HEK293 (cell line): ENCODE results near the gene CHM.

Experiments
- CTCF ChIA-PET: fragments of 350-600 bp; formaldehyde crosslinking; extraction: SDS; loops from one replicate; lab custom pipeline; 2021; ENCODE audit warnings: antibody characterized with exemption; lab: Yijun Ruan, JAX
- POLR2A ChIA-PET: fragments of 300-600 bp; formaldehyde crosslinking; extraction: SDS; loops from one replicate; lab custom pipeline; 2020; ENCODE audit warnings: antibody characterized with exemption, inconsistent platforms; lab: Yijun Ruan, JAX
- H3K27ac ChIP-seq: fragments of 200-500 bp; sonication (Bioruptor generic); 2 replicates; pipeline ENCODE4 v1.5.1; 2014; ENCODE audit warnings: low read depth, low read length, control low read depth, inconsistent platforms; ENCODE audit errors: extremely low read depth
- H3K36me3 ChIP-seq, 2 experiments: fragments of 200-500 bp in 1 of 2; sonication (Bioruptor generic) in 1 of 2; 1 replicate in 1 of 2; 2 replicates in 1 of 2; pipeline ENCODE4 v1.5.1; 2014 to 2017; ENCODE audit warnings: inconsistent platforms in 2 of 2, low read length in 2 of 2; ENCODE audit not compliant: control insufficient read depth in 2 of 2, insufficient read depth in 1 of 2
- H3K4me1 ChIP-seq: fragments of 200-500 bp; sonication (Bioruptor generic); 2 replicates; pipeline ENCODE4 v1.5.1; 2014; ENCODE audit warnings: mild to moderate bottlenecking, low read length, inconsistent platforms; ENCODE audit not compliant: control insufficient read depth, insufficient read depth
- H3K4me3 ChIP-seq: 2 replicates; pipeline ENCODE4 v1.5.1; 2011; ENCODE audit warnings: low read depth, mild to moderate bottlenecking, control low read depth, low read length, moderate library complexity
- H3K9me3 ChIP-seq: fragments of 200-500 bp; sonication (Bioruptor generic); 2 replicates; pipeline ENCODE4 v1.5.1; 2014; ENCODE audit warnings: low read depth, low read length, inconsistent platforms; ENCODE audit not compliant: control insufficient read depth, insufficient read depth
- FEZF1 ChIP-seq: fragments of 450-650 bp; formaldehyde crosslinking; IDR thresholded peaks from 2 replicates; pipeline ENCODE4 v1.5.1; 2016; ENCODE audit warnings: missing biosample characterization, missing genetic modification characterization
- GLIS1 ChIP-seq: fragments of 450-650 bp; formaldehyde crosslinking; IDR thresholded peaks from 2 replicates; pipeline ENCODE4 v1.5.1; 2016; ENCODE audit warnings: missing biosample characterization, missing genetic modification characterization
- KLF7 ChIP-seq: fragments of 450-650 bp; formaldehyde crosslinking; IDR thresholded peaks from 2 replicates; pipeline ENCODE4 v1.5.1; 2016; ENCODE audit warnings: missing biosample characterization, missing genetic modification characterization, borderline replicate concordance
- SCRT1 ChIP-seq: fragments of 450-650 bp; formaldehyde crosslinking; IDR thresholded peaks from 2 replicates; pipeline ENCODE4 v1.5.1; 2016; ENCODE audit warnings: missing biosample characterization, missing genetic modification characterization, borderline replicate concordance
- ZBTB17 ChIP-seq: fragments of 450-650 bp; formaldehyde crosslinking; IDR thresholded peaks from 2 replicates; pipeline ENCODE4 v1.5.1; 2016; ENCODE audit warnings: missing biosample characterization, missing genetic modification characterization
- ZFP37 ChIP-seq: fragments of 450-650 bp; formaldehyde crosslinking; IDR thresholded peaks from 2 replicates; pipeline ENCODE4 v1.5.1; 2016; ENCODE audit warnings: missing biosample characterization, missing genetic modification characterization
- ZFP41 ChIP-seq: fragments of 450-650 bp; formaldehyde crosslinking; IDR thresholded peaks from 2 replicates; pipeline ENCODE4 v1.5.1; 2016; ENCODE audit warnings: missing biosample characterization, missing genetic modification characterization, borderline replicate concordance
- ZFP69B ChIP-seq: fragments of 450-650 bp; formaldehyde crosslinking; IDR thresholded peaks from 2 replicates; pipeline ENCODE4 v1.5.1; 2016; ENCODE audit warnings: missing biosample characterization, missing genetic modification characterization
- ZNF132 ChIP-seq: fragments of 450-650 bp; formaldehyde crosslinking; IDR thresholded peaks from 2 replicates; pipeline ENCODE4 v1.5.1; 2017; ENCODE audit warnings: missing biosample characterization, missing genetic modification characterization, borderline replicate concordance
- ZNF138 ChIP-seq: fragments of 450-650 bp; formaldehyde crosslinking; IDR thresholded peaks from 2 replicates; pipeline ENCODE4 v1.5.1; 2016; ENCODE audit warnings: missing biosample characterization, missing genetic modification characterization, borderline replicate concordance
- ZNF140 ChIP-seq: fragments of 450-650 bp; formaldehyde crosslinking; IDR thresholded peaks from 2 replicates; pipeline ENCODE4 v1.5.1; 2016; ENCODE audit warnings: missing biosample characterization, missing genetic modification characterization
- ZNF155 ChIP-seq: fragments of 450-650 bp; formaldehyde crosslinking; IDR thresholded peaks from 2 replicates; pipeline ENCODE4 v1.5.1; 2016; ENCODE audit warnings: missing biosample characterization, missing genetic modification characterization
- ZNF169 ChIP-seq: fragments of 450-650 bp; formaldehyde crosslinking; IDR thresholded peaks from 2 replicates; pipeline ENCODE4 v1.5.1; 2016; ENCODE audit warnings: missing biosample characterization, missing genetic modification characterization
- ZNF175 ChIP-seq: fragments of 450-650 bp; formaldehyde crosslinking; IDR thresholded peaks from 2 replicates; pipeline ENCODE4 v1.5.1; 2016; ENCODE audit warnings: missing biosample characterization, missing genetic modification characterization
- ZNF23 ChIP-seq: fragments of 450-650 bp; formaldehyde crosslinking; IDR thresholded peaks from 2 replicates; pipeline ENCODE4 v1.5.1; 2016; ENCODE audit warnings: missing biosample characterization, missing genetic modification characterization, borderline replicate concordance
- ZNF335 ChIP-seq: fragments of 450-650 bp; formaldehyde crosslinking; conservative IDR thresholded peaks from 2 replicates; pipeline ENCODE4 v1.5.1; 2016; ENCODE audit warnings: missing biosample characterization, missing genetic modification characterization
- ZNF404 ChIP-seq: fragments of 450-650 bp; formaldehyde crosslinking; IDR thresholded peaks from 2 replicates; pipeline ENCODE4 v1.5.1; 2017; ENCODE audit warnings: missing biosample characterization, missing genetic modification characterization
- ZNF501 ChIP-seq: fragments of 450-650 bp; formaldehyde crosslinking; IDR thresholded peaks from 2 replicates; pipeline ENCODE4 v1.5.1; 2016; ENCODE audit warnings: missing biosample characterization, missing genetic modification characterization
- ZNF600 ChIP-seq: fragments of 450-650 bp; formaldehyde crosslinking; IDR thresholded peaks from 2 replicates; pipeline ENCODE4 v1.5.1; 2016; ENCODE audit warnings: missing biosample characterization, missing genetic modification characterization
- ZNF785 ChIP-seq: fragments of 450-650 bp; formaldehyde crosslinking; IDR thresholded peaks from 2 replicates; pipeline ENCODE4 v1.5.1; 2016; ENCODE audit warnings: missing biosample characterization, missing genetic modification characterization
- TF ChIP-seq, protein P1 (sequence below): fragments of 450-650 bp; formaldehyde crosslinking; IDR thresholded peaks from 2 replicates; pipeline ENCODE4 v1.5.1; 2016; ENCODE audit warnings: missing biosample characterization, missing genetic modification characterization
- TF ChIP-seq, protein P2 (sequence below): fragments of 450-650 bp; formaldehyde crosslinking; IDR thresholded peaks from 2 replicates; pipeline ENCODE4 v1.5.1; 2016; ENCODE audit warnings: missing biosample characterization, missing genetic modification characterization
- TF ChIP-seq, protein P3 (sequence below): fragments of 450-650 bp; formaldehyde crosslinking; IDR thresholded peaks from 2 replicates; pipeline ENCODE4 v1.5.1; 2016; ENCODE audit warnings: missing biosample characterization, missing genetic modification characterization, borderline replicate concordance

Gene CHM

DNA sequence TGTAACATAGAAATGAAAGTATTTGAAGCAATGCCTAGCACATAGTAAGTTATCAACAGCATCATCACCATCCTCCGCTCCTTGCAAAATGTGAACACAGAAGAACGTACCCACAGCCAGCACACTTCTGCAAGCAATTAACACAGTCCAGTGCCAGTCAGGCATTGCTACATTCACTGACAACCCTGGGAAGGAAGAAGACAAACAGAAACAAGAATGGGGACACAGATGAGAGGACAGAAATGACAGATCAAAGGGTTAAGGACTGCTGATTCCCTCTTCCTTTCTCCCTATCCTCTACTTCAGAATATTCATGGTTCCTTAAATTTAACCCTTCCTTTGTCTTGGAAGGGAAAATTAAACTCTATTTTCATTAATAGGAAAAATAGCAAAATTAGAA, 53.1 kb downstream of the CHM start:
- CTCF ChIA-PET: no interaction called here
- Histone ChIP-seq H3K9me3 (no peaks in the 10 kb centered on the region), H3K4me1 (peaks cover 4% of the 10 kb centered on the region; the same call in 1 of the 2 replicates), H3K4me3 (no peak overlapping the region), H3K36me3 (no peaks in the 10 kb centered on the region), H3K27ac (no peak overlapping the region)
- TF ChIP-seq ZFP69B (no peak), ZNF600 (tag by site-specific recombination) (no peak), ZNF404 (no peak), ZFP37 (tag by site-specific recombination) (no peak), ZNF138 (tag by site-specific recombination) (no peak), ZNF785 (tag by site-specific recombination) (no peak), ZBTB17 (no peak), FEZF1 (tag by site-specific recombination) (no peak), KLF7 (no peak), ZFP41 (tag by site-specific recombination) (no peak), ZNF140 (tag by site-specific recombination) (no peak), ZNF335 (tag by site-specific recombination) (no peak), ZNF501 (no peak)
- TF ChIP-seq, protein P1, sequence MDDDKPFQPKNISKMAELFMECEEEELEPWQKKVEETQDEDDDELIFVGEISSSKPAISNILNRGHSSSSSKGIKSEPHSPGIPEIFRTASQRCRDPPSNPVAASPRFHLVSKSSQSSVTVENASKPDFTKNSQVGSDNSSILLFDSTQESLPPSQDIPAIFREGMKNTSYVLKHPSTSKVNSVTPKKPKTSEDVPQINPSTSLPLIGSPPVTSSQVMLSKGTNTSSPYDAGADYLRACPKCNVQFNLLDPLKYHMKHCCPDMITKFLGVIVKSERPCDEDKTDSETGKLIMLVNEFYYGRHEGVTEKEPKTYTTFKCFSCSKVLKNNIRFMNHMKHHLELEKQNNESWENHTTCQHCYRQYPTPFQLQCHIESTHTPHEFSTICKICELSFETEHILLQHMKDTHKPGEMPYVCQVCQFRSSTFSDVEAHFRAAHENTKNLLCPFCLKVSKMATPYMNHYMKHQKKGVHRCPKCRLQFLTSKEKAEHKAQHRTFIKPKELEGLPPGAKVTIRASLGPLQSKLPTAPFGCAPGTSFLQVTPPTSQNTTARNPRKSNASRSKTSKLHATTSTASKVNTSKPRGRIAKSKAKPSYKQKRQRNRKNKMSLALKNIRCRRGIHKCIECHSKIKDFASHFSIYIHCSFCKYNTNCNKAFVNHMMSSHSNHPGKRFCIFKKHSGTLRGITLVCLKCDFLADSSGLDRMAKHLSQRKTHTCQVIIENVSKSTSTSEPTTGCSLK (tag by site-specific recombination): no peak
- TF ChIP-seq, protein P2, sequence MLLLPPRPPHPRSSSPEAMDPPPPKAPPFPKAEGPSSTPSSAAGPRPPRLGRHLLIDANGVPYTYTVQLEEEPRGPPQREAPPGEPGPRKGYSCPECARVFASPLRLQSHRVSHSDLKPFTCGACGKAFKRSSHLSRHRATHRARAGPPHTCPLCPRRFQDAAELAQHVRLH (tag by site-specific recombination): no peak
- POLR2A ChIA-PET: no interaction called here

DNA sequence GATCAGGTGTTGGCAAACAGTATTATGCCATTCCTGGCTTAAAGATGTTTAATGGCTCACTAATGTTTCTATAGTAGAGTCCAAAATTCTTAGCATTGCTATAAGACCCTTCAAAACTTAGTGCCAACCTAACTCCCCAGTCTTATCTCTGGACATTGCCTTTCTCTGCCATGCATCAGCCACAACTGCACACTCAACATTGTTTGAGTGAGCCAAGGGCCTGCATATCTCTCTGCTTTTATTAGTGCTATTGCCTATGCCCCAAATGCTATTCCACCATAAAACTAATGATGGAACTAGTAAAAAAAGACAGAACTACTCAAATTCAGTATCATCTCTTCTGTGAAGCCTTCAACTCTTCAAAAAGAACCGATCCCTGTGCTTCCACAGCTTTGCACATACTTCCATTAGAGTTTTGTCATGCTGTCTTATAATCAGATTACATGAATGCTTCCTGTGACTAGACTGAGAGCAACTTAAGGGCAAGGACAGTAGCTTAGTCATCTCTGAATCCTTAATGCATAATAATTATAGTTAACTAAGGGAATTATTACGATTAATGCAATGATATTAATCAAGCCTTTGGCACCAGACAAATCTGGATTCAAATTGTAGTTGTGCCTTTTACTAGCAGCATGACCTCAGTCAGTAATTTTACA, 53.7 kb downstream of the CHM start:
- H3K9me3 ChIP-seq: no peaks in the 10 kb centered on the region
- peaks cover 4% of the 10 kb centered on the region; the same call in 1 of the 2 replicates for H3K4me1 ChIP-seq
- H3K36me3 ChIP-seq: no peaks in the 10 kb centered on the region
- POLR2A ChIA-PET: no interaction called here
- no peak overlapping the region for H3K4me3 ChIP-seq
- TF ChIP-seq, protein P2 (tag by site-specific recombination): no peak
- TF ChIP-seq GLIS1 (tag by site-specific recombination) (no peak), ZNF404 (no peak), ZNF155 (tag by site-specific recombination) (no peak), SCRT1 (tag by site-specific recombination) (no peak), ZNF169 (no peak), ZNF132 (tag by site-specific recombination) (no peak), ZFP41 (tag by site-specific recombination) (no peak), ZNF23 (tag by site-specific recombination) (no peak), ZNF175 (tag by site-specific recombination) (no peak)
- TF ChIP-seq, protein P3, sequence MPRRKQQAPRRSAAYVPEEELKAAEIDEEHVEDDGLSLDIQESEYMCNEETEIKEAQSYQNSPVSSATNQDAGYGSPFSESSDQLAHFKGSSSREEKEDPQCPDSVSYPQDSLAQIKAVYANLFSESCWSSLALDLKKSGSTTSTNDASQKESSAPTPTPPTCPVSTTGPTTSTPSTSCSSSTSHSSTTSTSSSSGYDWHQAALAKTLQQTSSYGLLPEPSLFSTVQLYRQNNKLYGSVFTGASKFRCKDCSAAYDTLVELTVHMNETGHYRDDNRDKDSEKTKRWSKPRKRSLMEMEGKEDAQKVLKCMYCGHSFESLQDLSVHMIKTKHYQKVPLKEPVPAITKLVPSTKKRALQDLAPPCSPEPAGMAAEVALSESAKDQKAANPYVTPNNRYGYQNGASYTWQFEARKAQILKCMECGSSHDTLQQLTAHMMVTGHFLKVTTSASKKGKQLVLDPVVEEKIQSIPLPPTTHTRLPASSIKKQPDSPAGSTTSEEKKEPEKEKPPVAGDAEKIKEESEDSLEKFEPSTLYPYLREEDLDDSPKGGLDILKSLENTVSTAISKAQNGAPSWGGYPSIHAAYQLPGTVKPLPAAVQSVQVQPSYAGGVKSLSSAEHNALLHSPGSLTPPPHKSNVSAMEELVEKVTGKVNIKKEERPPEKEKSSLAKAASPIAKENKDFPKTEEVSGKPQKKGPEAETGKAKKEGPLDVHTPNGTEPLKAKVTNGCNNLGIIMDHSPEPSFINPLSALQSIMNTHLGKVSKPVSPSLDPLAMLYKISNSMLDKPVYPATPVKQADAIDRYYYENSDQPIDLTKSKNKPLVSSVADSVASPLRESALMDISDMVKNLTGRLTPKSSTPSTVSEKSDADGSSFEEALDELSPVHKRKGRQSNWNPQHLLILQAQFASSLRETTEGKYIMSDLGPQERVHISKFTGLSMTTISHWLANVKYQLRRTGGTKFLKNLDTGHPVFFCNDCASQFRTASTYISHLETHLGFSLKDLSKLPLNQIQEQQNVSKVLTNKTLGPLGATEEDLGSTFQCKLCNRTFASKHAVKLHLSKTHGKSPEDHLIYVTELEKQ (tag by site-specific recombination): no peak
- CTCF ChIA-PET: interaction anchor here (0.5 kb wide), 1 partner anchor 189 kb away, joined by 6 read pairs; no protein-coding TSS in a partner anchor
- H3K27ac ChIP-seq: no peak overlapping the region
